Caco-2 (cell line): ENCODE results near the gene PPP3CB. TPM values are rescaled to one million over a fixed set of nuclear protein-coding genes. Genes with fewer than 3 reads are reported as not detected.
"Not testable (repeated sequence)": the region's sequence is repeated elsewhere in the genome, so short reads cannot be mapped to it uniquely, and the experiment has no call there.

Source experiments
- BruUV-seq: library from RNA; stranded (reverse); fragments of 400-500 nt; replicated peaks from 2 replicates; lab custom pipeline; 2021; lab: Mats Ljungman, UMichigan
- CTCF ChIA-PET: fragments of 300-600 bp; sonication (Branson Sonifier 250); formaldehyde crosslinking; loops from one replicate; lab custom pipeline; 2022; ENCODE audit warnings: antibody characterized with exemption; lab: Charles Lee
- POLR2A ChIA-PET: fragments of 300-600 bp; sonication (Branson Sonifier 250); formaldehyde crosslinking; loops from one replicate; lab custom pipeline; 2022; ENCODE audit warnings: antibody characterized with exemption; lab: Charles Lee
- DNase-seq, 2 experiments: peaks; one replicate each; pipeline versions ENCODE4 v3.0.0 to v3.0.0-alpha.2; 2020 to 2022
- H3K27me3 ChIP-seq: replicated peaks from 2 replicates; pipeline ENCODE4 v1.6.0; 2011; ENCODE audit warnings: low read length; ENCODE audit not compliant: control insufficient read depth, insufficient read depth
- H3K36me3 ChIP-seq: 2 replicates; pipeline ENCODE4 v1.5.1; 2011; ENCODE audit warnings: low read length; ENCODE audit not compliant: control insufficient read depth, insufficient read depth
- H3K4me1 ChIP-seq: fragments of 250-450 bp; sonication (Bioruptor Pico); 2 replicates; pipeline ENCODE4 v1.5.1; 2020; ENCODE audit warnings: mild to moderate bottlenecking
- H3K4me3 ChIP-seq: 2 replicates; pipeline ENCODE4 v1.5.1; 2011; ENCODE audit warnings: low read depth, mild to moderate bottlenecking, control low read depth, low read length
- H3K9me3 ChIP-seq: fragments of 250-450 bp; sonication (Bioruptor Pico); 2 replicates; pipeline ENCODE4 v1.5.1; 2020; ENCODE audit warnings: mild to moderate bottlenecking, moderate library complexity
- H3K27ac Mint-ChIP-seq: one replicate; pipeline ENCODE4 v1.8.0; 2022; ENCODE audit warnings: mixed read lengths; ENCODE audit not compliant: unreplicated experiment
- H3K27me3 Mint-ChIP-seq: one replicate; pipeline ENCODE4 v1.8.0; 2022; ENCODE audit warnings: mixed read lengths; ENCODE audit not compliant: insufficient read depth, unreplicated experiment
- H3K36me3 Mint-ChIP-seq: one replicate; pipeline ENCODE4 v1.8.0; 2022; ENCODE audit warnings: mild to moderate bottlenecking, mixed read lengths; ENCODE audit not compliant: insufficient read depth, unreplicated experiment
- H3K4me1 Mint-ChIP-seq: one replicate; pipeline ENCODE4 v1.8.0; 2022; ENCODE audit warnings: low read depth, mixed read lengths; ENCODE audit not compliant: unreplicated experiment
- H3K4me3 Mint-ChIP-seq: one replicate; pipeline ENCODE4 v1.8.0; 2022; ENCODE audit warnings: mild to moderate bottlenecking, moderate library complexity, mixed read lengths; ENCODE audit not compliant: unreplicated experiment
- H3K9me3 Mint-ChIP-seq: one replicate; pipeline ENCODE4 v1.8.0; 2022; ENCODE audit warnings: mixed read lengths; ENCODE audit not compliant: unreplicated experiment
- CTCF ChIP-seq, 2 experiments: fragments of 200-600 bp in 1 of 2; IDR thresholded peaks; 1 replicate in 1 of 2; 2 replicates in 1 of 2; pipeline versions ENCODE4 v1.5.1 to v1.8.0; 2011 to 2022; ENCODE audit warnings: antibody characterized with exemption in 1 of 2, control low read depth in 1 of 2, inconsistent platforms in 1 of 2, low read depth in 1 of 2, low read length in 1 of 2, mild to moderate bottlenecking in 1 of 2, moderate library complexity in 1 of 2; ENCODE audit not compliant: insufficient read depth in 1 of 2, severe bottlenecking in 1 of 2, unreplicated experiment in 1 of 2
- intact Hi-C: fragments of 100-400 bp; cut with micrococcal nuclease; formaldehyde crosslinking; loops from one replicate; pipeline ENCODE4 v1.10.0; 2022; ENCODE audit not compliant: unreplicated experiment
- total RNA-seq: library from RNA; stranded (reverse); gene quantifications from 2 replicates; pipeline ENCODE4 v1.2.3, GENCODE V29; 2022

The PPP3CB gene
- total RNA-seq, 1 experiment from 2014 or later = 41.5 TPM

- peaks cover 4% of the 10 kb centered on the region for H3K36me3 ChIP-seq
- intact Hi-C loops = no loop called here
- H3K4me3 ChIP-seq = no peak overlapping the region
- ChIA-PET CTCF (no interaction called here), POLR2A (no interaction called here)
- no peaks in the 10 kb centered on the region for H3K27me3 ChIP-seq
- peaks cover 7% of the 10 kb centered on the region for H3K4me1 Mint-ChIP-seq
- TF ChIP-seq CTCF (IDR thresholded peaks at IDR 0.05; ENCODE audit: insufficient read depth in 1 of 2, low read depth in 1 of 2, low read length in 1 of 2, severe bottlenecking in 1 of 2, unreplicated experiment in 1 of 2) = no peak
- no peaks in the 10 kb centered on the region for H3K27me3 Mint-ChIP-seq
- no peak overlapping the region for H3K4me3 Mint-ChIP-seq
- DNase-seq = no peak
- peaks cover 85% of the 10 kb centered on the region for H3K36me3 Mint-ChIP-seq
- no peaks in the 10 kb centered on the region for H3K4me1 ChIP-seq
- H3K9me3 ChIP-seq = no peaks in the 10 kb centered on the region; the same call in 1 of the 2 replicates
- BruUV-seq = no TSS peak
- no peak overlapping the region for H3K27ac Mint-ChIP-seq
- no peaks in the 10 kb centered on the region for H3K9me3 Mint-ChIP-seq
Measured at GRCh38 chr10:73399063-73399462, 96.8 kb downstream of the PPP3CB start.

GRCh38 chr10:73398024-73398423 lies 97.8 kb downstream of the PPP3CB start:
- intact Hi-C loops = no loop called here
- Mint-ChIP-seq H3K4me1 (peaks cover 7% of the 10 kb centered on the region), H3K27ac (no peak overlapping the region), H3K4me3 (no peak overlapping the region), H3K36me3 (peaks cover 88% of the 10 kb centered on the region), H3K27me3 (no peaks in the 10 kb centered on the region), H3K9me3 (no peaks in the 10 kb centered on the region)
- peak in 1 of 2 experiments; percentile 53 for DNase-seq
- Histone ChIP-seq H3K4me3 (no peak overlapping the region), H3K27me3 (no peaks in the 10 kb centered on the region), H3K9me3 (no peaks in the 10 kb centered on the region; the same call in 1 of the 2 replicates), H3K4me1 (no peaks in the 10 kb centered on the region), H3K36me3 (peaks cover 4% of the 10 kb centered on the region)
- CTCF ChIA-PET = interaction anchor here (0.5 to 1.1 kb wide), 5 partner anchors 9 to 151 kb away, joined by 3 to 6 read pairs (median 3); partner anchors contain the start of genes ANXA7, CFAP70 and DNAJC9
- peak in 1 of 2 experiments; percentile 56 for TF ChIP-seq CTCF (IDR thresholded peaks at IDR 0.05; ENCODE audit: insufficient read depth in 1 of 2, low read depth in 1 of 2, low read length in 1 of 2, severe bottlenecking in 1 of 2, unreplicated experiment in 1 of 2)
- POLR2A ChIA-PET = interaction anchor here (0.6 kb wide), 1 partner anchor 406 kb away, joined by 3 read pairs; no protein-coding TSS in a partner anchor
- BruUV-seq = no TSS peak

- DNase-seq, H3K36me3 ChIP-seq, CTCF ChIA-PET, H3K4me1 ChIP-seq, BruUV-seq, H3K9me3 Mint-ChIP-seq, H3K4me1 Mint-ChIP-seq, H3K9me3 ChIP-seq, POLR2A ChIA-PET, H3K27me3 Mint-ChIP-seq, H3K4me3 ChIP-seq, H3K4me3 Mint-ChIP-seq, H3K27me3 ChIP-seq, H3K27ac Mint-ChIP-seq, intact Hi-C loops: not testable (repeated sequence)
- H3K36me3 Mint-ChIP-seq = peaks cover 92% of the 10 kb centered on the region
Measured at GRCh38 chr10:73394325-73394724, 101.5 kb downstream of the PPP3CB start.
